Right lobe of liver (tissue), 6 donors: Measurements from ENCODE around the gene NOTUM. TPM values are rescaled to one million over a fixed set of nuclear protein-coding genes. Genes with fewer than 3 reads are reported as not detected.

Experiments used
- ATAC-seq, 4 donors: fragments of 200-7000 bp; cut with Tn5 transposase; one replicate each; pipeline ENCODE4 v1.9.1; 2020; ENCODE audit warnings: mild to moderate bottlenecking in 4 of 4, moderate library complexity in 4 of 4
- DNase-seq, 3 donors: peaks; one replicate each; pipeline ENCODE4 v3.0.0-alpha.2; 2020
- H3K27ac ChIP-seq, 3 donors: fragments of 200-600 bp; one replicate each; pipeline ENCODE4 v1.8.0; 2022
- H3K27me3 ChIP-seq, 2 donors: fragments of 200-600 bp; one replicate each; pipeline ENCODE4 v1.8.0; 2022
- H3K36me3 ChIP-seq, 4 donors: fragments of 200-600 bp; sonication (generic) in 1 of 4; one replicate each; pipeline versions ENCODE4 v1.5.1 to v1.8.0; 2017 to 2022; ENCODE audit warnings: control low read depth in 1 of 4
- H3K4me1 ChIP-seq, 4 donors: fragments of 200-600 bp; sonication (generic) in 1 of 4; one replicate each; pipeline versions ENCODE4 v1.5.1 to v1.8.0; 2017 to 2022; ENCODE audit warnings: control low read depth in 1 of 4
- H3K4me3 ChIP-seq, 3 donors: fragments of 200-600 bp; one replicate each; pipeline ENCODE4 v1.8.0; 2022
- H3K9me3 ChIP-seq, 4 donors: fragments of 200-600 bp; sonication (generic) in 1 of 4; one replicate each; pipeline versions ENCODE4 v1.5.1 to v1.8.0; 2017 to 2022; ENCODE audit warnings: control low read depth in 1 of 4
- POLR2A ChIP-seq: fragments of 450-650 bp; IDR thresholded peaks from one replicate; pipeline ENCODE4 v1.6.1; 2017; ENCODE audit warnings: antibody characterized with exemption, mild to moderate bottlenecking
- WGBS: methylation state at CpG from one replicate; pipeline ENCODE4 v1.1.6; 2018; ENCODE audit warnings: low coverage, low lambda C conversion rate; ENCODE audit not compliant: insufficient coverage; ENCODE audit errors: missing lambda C conversion rate; 5-methylcytosine and 5-hydroxymethylcytosine counted together
- intact Hi-C, 2 donors: fragments of 100-400 bp; cut with DNase I; formaldehyde crosslinking; loops; one replicate each; pipeline versions ENCODE4 v1.11.2 to v1.14.1; 2022
- total RNA-seq, 6 experiments: library from RNA; depleted of rRNA in 2 of 6; stranded (reverse); fragments of >200 nt in 2 of 6; fragmentation: NEBNext Ultra II Directional in 3 of 6; extraction: Animal tissue kit (Norgen Biotek cat#: 25700) in 3 of 6; gene quantifications; one replicate each; pipeline versions ENCODE4 v1.1.0 to v1.2.4, GENCODE V29; 2016 to 2023
- TF ChIP-seq, protein P1 (sequence below), 4 donors: fragments of 200-600 bp in 3 of 4; fragments of 450-650 bp in 1 of 4; IDR thresholded peaks; one replicate each; pipeline versions ENCODE4 v1.5.1 to v1.8.0; 2016 to 2022; ENCODE audit warnings: antibody characterized with exemption in 4 of 4, mild to moderate bottlenecking in 2 of 4
- donor health status: DM: no; HTN: yes; CAD: no.
- donor health status: DM: no; HTN: no; CAD: no.
- donor health status: DM: no; HTN: no; CAD: no.
- donor health status: DM: no; HTN: yes; CAD: no.
- donor health status: DM: no; HTN: yes; CAD: no.

The NOTUM gene
- total RNA-seq, 6 experiments from 2014 or later, result 1.2 to 7.6 (median 3.0) TPM

DNA sequence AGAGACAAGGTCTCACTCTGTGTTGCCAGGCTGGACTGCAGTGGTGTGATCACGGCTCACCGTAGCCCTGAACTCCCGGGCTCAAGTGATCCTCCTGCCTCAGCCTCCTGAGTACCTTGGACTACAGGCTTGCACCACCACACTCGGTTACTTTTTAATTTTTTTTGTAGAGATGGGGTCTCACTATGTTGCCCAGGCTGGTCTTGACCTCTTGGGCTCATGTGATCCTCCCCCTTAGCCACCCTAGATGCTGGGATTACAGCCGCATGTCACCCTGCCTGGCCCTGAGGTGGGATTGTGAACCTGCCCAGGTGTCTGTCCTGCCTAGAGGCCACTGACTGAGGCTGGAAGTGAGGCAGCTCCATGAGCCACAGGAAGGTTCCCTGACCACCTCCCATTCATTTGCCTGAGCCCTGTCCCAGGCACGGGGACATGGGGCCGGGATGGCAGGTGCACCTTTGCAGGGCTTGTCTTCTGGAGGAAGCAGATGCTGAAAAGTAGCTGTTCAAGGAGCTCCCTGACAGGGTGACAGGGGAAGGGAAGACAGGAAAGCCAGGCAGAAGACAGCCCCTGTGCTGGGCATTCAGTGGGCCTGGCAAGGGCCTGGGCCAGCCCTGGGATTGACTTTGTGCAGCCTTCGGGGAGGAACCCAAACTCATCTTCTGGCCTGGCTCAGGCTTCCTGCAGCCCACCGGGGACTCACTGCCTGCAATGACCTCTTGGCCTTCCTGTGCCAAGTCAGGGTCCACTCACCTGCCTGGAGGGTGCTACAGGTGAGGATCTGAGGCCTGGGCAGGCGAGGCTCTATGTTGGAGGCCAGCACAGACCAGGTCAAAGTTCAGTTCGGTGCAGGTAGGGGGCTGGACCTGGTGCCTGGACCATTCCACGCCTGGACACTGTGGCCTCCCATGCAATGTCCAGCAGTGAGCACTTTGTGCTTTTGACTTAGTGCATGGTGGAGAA lies 8.1 kb upstream of the NOTUM start:
- Histone ChIP-seq H3K36me3 (no peaks in the 10 kb centered on the region), H3K9me3 (no peaks in the 10 kb centered on the region), H3K4me1 (peaks cover 0 to 18% (median 7%) of the 10 kb centered on the region in 4 donors), H3K4me3 (no peak overlapping the region), H3K27me3 (no peaks in the 10 kb centered on the region), H3K27ac (no peak overlapping the region)
- WGBS, result 66% methylated on average over 8 of the region's 12 CpGs
- TF ChIP-seq, protein P1, sequence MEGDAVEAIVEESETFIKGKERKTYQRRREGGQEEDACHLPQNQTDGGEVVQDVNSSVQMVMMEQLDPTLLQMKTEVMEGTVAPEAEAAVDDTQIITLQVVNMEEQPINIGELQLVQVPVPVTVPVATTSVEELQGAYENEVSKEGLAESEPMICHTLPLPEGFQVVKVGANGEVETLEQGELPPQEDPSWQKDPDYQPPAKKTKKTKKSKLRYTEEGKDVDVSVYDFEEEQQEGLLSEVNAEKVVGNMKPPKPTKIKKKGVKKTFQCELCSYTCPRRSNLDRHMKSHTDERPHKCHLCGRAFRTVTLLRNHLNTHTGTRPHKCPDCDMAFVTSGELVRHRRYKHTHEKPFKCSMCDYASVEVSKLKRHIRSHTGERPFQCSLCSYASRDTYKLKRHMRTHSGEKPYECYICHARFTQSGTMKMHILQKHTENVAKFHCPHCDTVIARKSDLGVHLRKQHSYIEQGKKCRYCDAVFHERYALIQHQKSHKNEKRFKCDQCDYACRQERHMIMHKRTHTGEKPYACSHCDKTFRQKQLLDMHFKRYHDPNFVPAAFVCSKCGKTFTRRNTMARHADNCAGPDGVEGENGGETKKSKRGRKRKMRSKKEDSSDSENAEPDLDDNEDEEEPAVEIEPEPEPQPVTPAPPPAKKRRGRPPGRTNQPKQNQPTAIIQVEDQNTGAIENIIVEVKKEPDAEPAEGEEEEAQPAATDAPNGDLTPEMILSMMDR (IDR thresholded peaks at IDR 0.05), result no peak
- no peak for TF ChIP-seq POLR2A
- ATAC-seq, result no peak
- intact Hi-C loops, result no loop called here
- no peak for DNase-seq

DNA sequence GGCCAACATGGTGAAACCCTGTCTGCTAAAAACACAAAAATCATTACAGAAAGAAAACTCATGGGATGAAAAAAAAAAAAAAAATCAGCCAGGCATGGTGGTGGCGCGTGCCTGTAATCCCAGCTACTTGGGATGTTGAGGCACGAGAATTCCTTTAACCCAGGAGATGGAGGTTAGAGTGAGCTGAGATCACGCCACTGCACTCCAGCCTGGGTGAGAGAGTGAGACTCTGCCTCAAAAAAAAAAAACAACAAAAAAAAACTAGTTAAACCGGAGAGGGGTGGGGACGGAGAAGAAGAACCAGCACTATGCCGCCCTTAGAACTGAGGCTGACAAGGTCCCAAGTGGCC lies 7.4 kb upstream of the NOTUM start:
- 76% methylated on average over 7 of the region's 7 CpGs for WGBS
- H3K27me3 ChIP-seq, result no peaks in the 10 kb centered on the region
- H3K9me3 ChIP-seq, result no peaks in the 10 kb centered on the region
- peak overlapping the region in 1 of 3 donors; percentile 45 for H3K27ac ChIP-seq
- TF ChIP-seq, protein P1 (IDR thresholded peaks at IDR 0.05), result no peak
- TF ChIP-seq POLR2A, result no peak
- intact Hi-C loops, result no loop called here
- H3K36me3 ChIP-seq, result no peaks in the 10 kb centered on the region
- peak overlapping the region in 1 of 3 donors; percentile 19 for H3K4me3 ChIP-seq
- DNase-seq (no peak), ATAC-seq (no peak)
- H3K4me1 ChIP-seq, result peaks cover 0 to 18% (median 7%) of the 10 kb centered on the region in 4 donors

DNA sequence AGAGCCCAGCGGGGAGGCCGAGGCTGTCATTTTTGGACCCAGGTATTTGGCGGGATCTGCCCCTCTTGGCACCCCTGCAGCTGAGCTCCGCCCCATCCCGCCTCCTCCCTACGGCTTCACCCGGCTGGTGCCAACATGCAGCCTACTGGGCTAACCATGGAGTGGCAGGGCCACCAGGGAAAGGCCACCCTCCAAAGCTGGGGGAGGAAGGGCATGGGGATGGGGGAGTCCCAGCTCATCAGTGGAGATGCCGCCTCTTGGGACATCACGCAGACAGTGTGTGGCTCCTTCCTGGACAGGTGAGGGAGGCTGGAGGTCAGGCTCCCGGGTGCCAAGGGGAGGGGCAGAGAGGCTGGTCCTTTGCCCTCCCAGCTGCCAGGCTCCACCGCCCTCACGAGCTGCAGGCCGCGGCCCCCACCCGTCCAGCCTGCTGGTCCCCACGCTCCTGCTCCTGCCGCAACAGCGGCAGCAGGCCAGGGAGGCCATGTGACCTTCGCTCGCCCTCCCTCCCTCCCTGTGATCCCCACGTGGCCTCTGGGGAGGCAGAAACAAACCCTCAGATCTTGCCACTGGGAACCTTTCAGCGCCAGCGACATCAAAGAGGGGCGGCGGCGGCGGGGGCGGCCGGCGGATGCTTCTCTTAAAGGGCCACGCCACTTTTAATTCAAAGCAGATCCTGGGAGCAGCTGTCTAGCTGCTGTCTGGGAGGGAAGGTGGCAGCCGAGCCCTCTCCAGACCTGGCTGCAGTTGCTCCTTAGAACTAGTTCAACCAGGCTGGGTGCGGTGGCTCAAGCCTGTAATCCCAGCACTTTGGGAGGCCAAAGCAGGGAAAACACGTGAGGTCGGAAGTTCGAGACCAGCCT lies 6.8 kb upstream of the NOTUM start:
- no peak for TF ChIP-seq POLR2A
- TF ChIP-seq, protein P1 (IDR thresholded peaks at IDR 0.05), result no peak
- H3K27ac ChIP-seq, result peak overlapping the region in 1 of 3 donors; percentile 45
- peak; percentile 85 to 89 (median 88) for ATAC-seq
- peaks cover 0 to 18% (median 7%) of the 10 kb centered on the region in 4 donors for H3K4me1 ChIP-seq
- H3K27me3 ChIP-seq, result no peaks in the 10 kb centered on the region
- no peaks in the 10 kb centered on the region for H3K9me3 ChIP-seq
- intact Hi-C loops, result no loop called here
- DNase-seq, result peak; percentile 84 to 94 (median 93)
- H3K4me3 ChIP-seq, result peak overlapping the region in 1 of 3 donors; percentile 19
- WGBS, result 8% methylated on average over 10 of the region's 36 CpGs
- no peaks in the 10 kb centered on the region for H3K36me3 ChIP-seq

DNA sequence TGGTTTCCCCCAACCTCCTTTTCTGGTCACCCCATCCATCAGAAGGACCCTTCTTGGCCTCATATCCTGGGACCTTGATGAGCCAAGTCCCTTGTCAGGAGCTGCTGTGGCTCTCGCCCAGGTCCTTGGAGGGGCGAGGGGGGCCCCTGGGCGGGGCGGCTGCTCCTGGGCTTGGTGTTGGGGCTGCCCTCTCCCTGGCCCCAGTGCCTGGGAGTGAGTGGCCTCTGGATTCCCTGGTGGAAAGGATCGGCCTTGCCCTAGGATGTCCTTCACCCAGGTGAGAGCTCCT lies 6.2 kb upstream of the NOTUM start:
- TF ChIP-seq, protein P1 (IDR thresholded peaks at IDR 0.05), result no peak
- TF ChIP-seq POLR2A, result no peak
- Histone ChIP-seq H3K27me3 (no peaks in the 10 kb centered on the region), H3K4me1 (peaks cover 0 to 18% (median 7%) of the 10 kb centered on the region in 4 donors), H3K4me3 (no peak overlapping the region), H3K27ac (peak overlapping the region in 1 of 3 donors; percentile 45), H3K36me3 (no peaks in the 10 kb centered on the region), H3K9me3 (no peaks in the 10 kb centered on the region)
- WGBS, result 20% methylated on average over 1 of the region's 5 CpGs
- ATAC-seq (no peak), DNase-seq (no peak)
- intact Hi-C loops, result no loop called here
